Tibial nerve (tissue), 4 donors: Measurements from ENCODE around the gene IFFO2. TPM values are rescaled to one million over a fixed set of nuclear protein-coding genes. Genes with fewer than 3 reads are reported as not detected.
A peak's percentile ranks its signal among the peaks of the same experiment; 100 is the strongest.

Source experiments
- DNase-seq, 2 donors: peaks; one replicate each; pipeline ENCODE4 v3.0.0-alpha.2; 2019; ENCODE audit warnings: low spot score in 2 of 2
- H3K27ac ChIP-seq, 4 donors: fragments of 200-600 bp; sonication (generic) in 3 of 4; one replicate each; pipeline ENCODE4 v1.5.1; 2017 to 2019; ENCODE audit warnings: mild to moderate bottlenecking in 1 of 4
- H3K27me3 ChIP-seq, 2 donors: fragments of 200-600 bp; sonication (generic) in 1 of 2; one replicate each; pipeline versions ENCODE4 v1.5.1 to v1.6.0; 2017 to 2019
- H3K36me3 ChIP-seq, 3 donors: fragments of 200-600 bp; sonication (generic); one replicate each; pipeline ENCODE4 v1.5.1; 2018 to 2019
- H3K4me1 ChIP-seq, 4 donors: fragments of 200-600 bp; sonication (generic) in 3 of 4; one replicate each; pipeline ENCODE4 v1.5.1; 2017 to 2019
- H3K4me3 ChIP-seq, 4 donors: fragments of 200-600 bp; sonication (generic) in 3 of 4; one replicate each; pipeline ENCODE4 v1.5.1; 2017 to 2019; ENCODE audit warnings: mild to moderate bottlenecking in 1 of 4, moderate library complexity in 1 of 4
- H3K9me3 ChIP-seq, 4 donors: fragments of 200-600 bp; sonication (generic) in 3 of 4; one replicate each; pipeline ENCODE4 v1.5.1; 2017 to 2019
- CTCF ChIP-seq, 5 experiments: fragments of 200-600 bp in 3 of 5; fragments of 450-650 bp in 2 of 5; sonication (generic) in 3 of 5; IDR thresholded peaks; one replicate each; pipeline ENCODE4 v1.5.1; 2016 to 2019; ENCODE audit warnings: antibody characterized with exemption in 5 of 5, mild to moderate bottlenecking in 3 of 5, moderate library complexity in 2 of 5
- EP300 ChIP-seq, 2 donors: sonication (generic); formaldehyde crosslinking; IDR thresholded peaks; one replicate each; pipeline ENCODE4 v1.6.1; 2017; ENCODE audit warnings: antibody characterized with exemption in 2 of 2, mild to moderate bottlenecking in 1 of 2
- POLR2A ChIP-seq, 2 donors: fragments of 450-650 bp; IDR thresholded peaks; one replicate each; pipeline ENCODE4 v1.6.1; 2017; ENCODE audit warnings: antibody characterized with exemption in 2 of 2, mild to moderate bottlenecking in 2 of 2, moderate library complexity in 2 of 2
- whole genome bisulfite sequencing, 2 donors: methylation state at CpG; one replicate each; pipeline ENCODE4 v1.1.5; 2018; 5-methylcytosine and 5-hydroxymethylcytosine counted together
- total RNA-seq, 4 donors: library from RNA; depleted of rRNA; stranded (reverse); fragments of >200 nt; gene quantifications; one replicate each; pipeline ENCODE4 v1.1.0, GENCODE V29; 2016

The IFFO2 gene
- total RNA-seq, 4 donors from 2014 or later: 3.6 to 19.2 (median 9.2) TPM

GRCh38 chr1:18875796-18876128 is 80.7 kb downstream of the IFFO2 start:
- peaks cover 0 to 80% (median 0%) of the 10 kb centered on the region in 3 donors for H3K36me3 ChIP-seq
- TF ChIP-seq POLR2A (IDR thresholded peaks at IDR 0.05): no peak
- TF ChIP-seq CTCF (IDR thresholded peaks at IDR 0.05): no peak
- TF ChIP-seq EP300 (IDR thresholded peaks at IDR 0.05): no peak
- DNase-seq: no peak

GRCh38 chr1:18875107-18875795 is 81.2 kb downstream of the IFFO2 start:
- peak; percentile 65 to 78 (median 72) for TF ChIP-seq CTCF (IDR thresholded peaks at IDR 0.05)
- TF ChIP-seq POLR2A (IDR thresholded peaks at IDR 0.05): no peak
- no peak for TF ChIP-seq EP300 (IDR thresholded peaks at IDR 0.05)
- Histone ChIP-seq H3K4me3 (no peak overlapping the region), H3K36me3 (peaks cover 0 to 75% (median 0%) of the 10 kb centered on the region in 3 donors), H3K9me3 (no peaks in the 10 kb centered on the region), H3K27me3 (no peaks in the 10 kb centered on the region), H3K4me1 (peaks cover 0 to 7% (median 0%) of the 10 kb centered on the region in 4 donors), H3K27ac (no peak overlapping the region)
- WGBS, 2 donors: 29 to 46% methylated on average over 15 to 19 of the region's 20 CpGs
- peak; percentile 73 to 84 for DNase-seq

More at GRCh38 chr1:18875796-18876128, 80.7 kb downstream of the IFFO2 start:
- 83 to 94% methylated on average over 3 of the region's 3 CpGs for WGBS, 2 donors
- Histone ChIP-seq H3K4me1 (peaks cover 0 to 7% (median 0%) of the 10 kb centered on the region in 4 donors), H3K27ac (no peak overlapping the region), H3K9me3 (no peaks in the 10 kb centered on the region), H3K27me3 (no peaks in the 10 kb centered on the region), H3K4me3 (no peak overlapping the region)

- H3K36me3 ChIP-seq: peaks cover 0 to 72% (median 0%) of the 10 kb centered on the region in 3 donors
- H3K27ac ChIP-seq: no peak overlapping the region
- no peak for TF ChIP-seq POLR2A (IDR thresholded peaks at IDR 0.05)
- no peaks in the 10 kb centered on the region for H3K27me3 ChIP-seq
- DNase-seq: no peak
- H3K9me3 ChIP-seq: no peaks in the 10 kb centered on the region
- no peak overlapping the region for H3K4me3 ChIP-seq
- H3K4me1 ChIP-seq: peaks cover 0 to 7% (median 0%) of the 10 kb centered on the region in 4 donors
- WGBS, 2 donors: 68 to 75% methylated on average over 8 of the region's 8 CpGs
Observed at GRCh38 chr1:18874600-18874999, 81.9 kb downstream of the IFFO2 start.

GRCh38 chr1:18874036-18874435 is 82.4 kb downstream of the IFFO2 start:
- 85 to 92% methylated on average over 5 to 6 of the region's 6 CpGs for WGBS, 2 donors
- no peak for TF ChIP-seq POLR2A (IDR thresholded peaks at IDR 0.05)
- Histone ChIP-seq H3K9me3 (no peaks in the 10 kb centered on the region), H3K36me3 (peaks cover 0 to 67% (median 0%) of the 10 kb centered on the region in 3 donors), H3K4me3 (no peak overlapping the region), H3K27ac (no peak overlapping the region), H3K4me1 (peaks cover 0 to 7% (median 0%) of the 10 kb centered on the region in 4 donors), H3K27me3 (no peaks in the 10 kb centered on the region)
- DNase-seq: no peak

GRCh38 chr1:18872071-18872611 is 84.3 kb downstream of the IFFO2 start:
- DNase-seq: no peak
- Histone ChIP-seq H3K36me3 (peaks cover 0 to 51% (median 0%) of the 10 kb centered on the region in 3 donors), H3K4me3 (no peak overlapping the region), H3K27me3 (no peaks in the 10 kb centered on the region), H3K4me1 (peaks cover 0 to 9% (median 0%) of the 10 kb centered on the region in 4 donors), H3K9me3 (no peaks in the 10 kb centered on the region), H3K27ac (no peak overlapping the region)
- 88 to 97% methylated on average over 4 to 8 of the region's 8 CpGs for WGBS, 2 donors
- TF ChIP-seq CTCF (IDR thresholded peaks at IDR 0.05): no peak
- no peak for TF ChIP-seq POLR2A (IDR thresholded peaks at IDR 0.05)
- TF ChIP-seq EP300 (IDR thresholded peaks at IDR 0.05): no peak

GRCh38 chr1:18871401-18872070 is 84.9 kb downstream of the IFFO2 start:
- H3K4me3 ChIP-seq: no peak overlapping the region
- WGBS, 2 donors: 77% methylated on average over 6 to 7 of the region's 7 CpGs
- H3K27ac ChIP-seq: no peak overlapping the region
- no peaks in the 10 kb centered on the region for H3K9me3 ChIP-seq
- DNase-seq: no peak
- H3K27me3 ChIP-seq: no peaks in the 10 kb centered on the region
- TF ChIP-seq EP300 (IDR thresholded peaks at IDR 0.05) (no peak), POLR2A (IDR thresholded peaks at IDR 0.05) (no peak), CTCF (IDR thresholded peaks at IDR 0.05) (no peak)
- H3K4me1 ChIP-seq: peaks cover 0 to 9% (median 0%) of the 10 kb centered on the region in 4 donors
- peaks cover 0 to 45% (median 0%) of the 10 kb centered on the region in 3 donors for H3K36me3 ChIP-seq
